Breast epithelium (tissue), 4 donors: ENCODE data around the gene LGR4. TPM values are rescaled to one million over a fixed set of nuclear protein-coding genes. Genes with fewer than 3 reads are reported as not detected.

Experiments
- DNase-seq, 2 donors: peaks; one replicate each; pipeline ENCODE4 v3.0.0-alpha.2; 2019; ENCODE audit warnings: low spot score in 2 of 2
- H3K27ac ChIP-seq, 2 donors: fragments of 200-600 bp; sonication (generic) in 1 of 2; one replicate each; pipeline ENCODE4 v1.5.1; 2016 to 2019; ENCODE audit warnings: mild to moderate bottlenecking in 1 of 2
- H3K27me3 ChIP-seq, 2 donors: fragments of 200-600 bp; sonication (generic) in 1 of 2; one replicate each; pipeline versions ENCODE4 v1.5.1 to v1.6.0; 2017 to 2019; ENCODE audit warnings: control low read depth in 1 of 2, mild to moderate bottlenecking in 1 of 2
- H3K36me3 ChIP-seq: fragments of 200-600 bp; one replicate; pipeline ENCODE4 v1.5.1; 2019
- H3K4me1 ChIP-seq, 2 donors: fragments of 200-600 bp; sonication (generic); one replicate each; pipeline ENCODE4 v1.5.1; 2016 to 2019; ENCODE audit warnings: control low read depth in 1 of 2
- H3K4me3 ChIP-seq, 3 donors: fragments of 200-600 bp; sonication (generic); 1 replicate in 2 of 3; 2 replicates in 1 of 3; pipeline ENCODE4 v1.5.1; 2016 to 2019; ENCODE audit warnings: mild to moderate bottlenecking in 3 of 3, moderate library complexity in 2 of 3
- H3K9me3 ChIP-seq, 2 donors: fragments of 200-600 bp; sonication (generic) in 1 of 2; one replicate each; pipeline ENCODE4 v1.5.1; 2016 to 2019; ENCODE audit warnings: control low read depth in 1 of 2
- CTCF ChIP-seq, 3 donors: fragments of 450-650 bp; IDR thresholded peaks; one replicate each; pipeline ENCODE4 v1.5.1; 2016 to 2017; ENCODE audit warnings: antibody characterized with exemption in 3 of 3, mild to moderate bottlenecking in 3 of 3, moderate library complexity in 3 of 3
- POLR2A ChIP-seq: fragments of 450-650 bp; IDR thresholded peaks from one replicate; pipeline ENCODE4 v1.6.1; 2016; ENCODE audit warnings: antibody characterized with exemption, mild to moderate bottlenecking, moderate library complexity
- POLR2AphosphoS5 ChIP-seq, 3 donors: sonication (generic); formaldehyde crosslinking; IDR thresholded peaks; one replicate each; pipeline ENCODE4 v1.6.1; 2017; ENCODE audit warnings: antibody characterized with exemption in 3 of 3
- intact Hi-C: fragments of 100-400 bp; cut with DNase I; formaldehyde crosslinking; loops from one replicate; pipeline ENCODE4 v1.15.1; 2023; ENCODE audit warnings: low total_unique reads
- total RNA-seq, 3 donors: library from RNA; depleted of rRNA; stranded (reverse); fragments of >200 nt; gene quantifications; one replicate each; pipeline ENCODE4 v1.1.0, GENCODE V29; 2016

The LGR4 gene
- total RNA-seq, 3 donors from 2014 or later: 28.5 to 93.7 (median 34.2) TPM

GRCh38 chr11:27506200-27507182, 33.9 kb upstream of the LGR4 start, which contains the start of gene LIN7C:
LIN7C (minus strand) TSS chr11:27506769; CDS start chr11:27506752, 17 bp downstream.
- H3K27ac ChIP-seq: peak within 1 kb of the TSS; percentile 95 to 96
- TF ChIP-seq POLR2A: peak; percentile 87
- peak in 1 of 3 donors; percentile 15 for TF ChIP-seq CTCF (IDR thresholded peaks at IDR 0.05)
- peak; percentile 79 to 98 (median 89) for TF ChIP-seq POLR2AphosphoS5 (IDR thresholded peaks at IDR 0.05)
- H3K27me3 ChIP-seq: no peaks in the 10 kb centered on the region
- no peaks in the 10 kb centered on the region for H3K9me3 ChIP-seq
- H3K36me3 ChIP-seq: no peaks in the 10 kb centered on the region
- peak; percentile 97 for DNase-seq
- intact Hi-C loops: no loop called here
- H3K4me3 ChIP-seq: peak within 1 kb of the TSS; percentile 85 to 92 (median 89)
- no peaks in the 10 kb centered on the region for H3K4me1 ChIP-seq

GRCh38 chr11:27505781-27506180, 33.2 kb upstream of the LGR4 start:
- TF ChIP-seq CTCF (IDR thresholded peaks at IDR 0.05): no peak
- no peak for TF ChIP-seq POLR2A
- TF ChIP-seq POLR2AphosphoS5 (IDR thresholded peaks at IDR 0.05): no peak
- Histone ChIP-seq H3K27me3 (no peaks in the 10 kb centered on the region), H3K4me1 (no peaks in the 10 kb centered on the region), H3K36me3 (no peaks in the 10 kb centered on the region), H3K9me3 (no peaks in the 10 kb centered on the region), H3K27ac (peak overlapping the region; percentile 95 to 96), H3K4me3 (peak overlapping the region; percentile 85 to 92 (median 89))
- no peak for DNase-seq
- intact Hi-C loops: no loop called here

DNA sequence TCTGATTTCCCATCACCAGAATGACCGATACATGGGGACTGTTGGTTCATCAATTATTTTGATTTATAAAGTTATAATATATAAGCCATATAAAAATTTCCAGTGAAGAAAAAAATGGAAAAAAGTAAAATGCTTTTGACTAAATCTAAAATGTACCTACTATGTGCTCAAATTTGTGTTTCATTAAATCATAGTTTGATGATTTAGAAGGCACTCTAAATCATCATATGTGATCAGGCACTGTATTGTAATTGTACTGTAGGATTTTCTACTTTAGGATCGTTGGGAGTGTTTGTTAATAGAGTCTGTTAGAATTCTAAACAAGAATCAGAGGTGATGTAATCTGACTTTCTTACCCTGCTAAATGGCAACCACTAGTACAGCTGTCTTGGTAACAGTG, 31.6 kb upstream of the LGR4 start:
- Histone ChIP-seq H3K27ac (no peak overlapping the region), H3K4me1 (no peaks in the 10 kb centered on the region)
- intact Hi-C loops: no loop called here

GRCh38 chr11:27501100-27501499, 28.5 kb upstream of the LGR4 start:
- TF ChIP-seq CTCF (IDR thresholded peaks at IDR 0.05) (no peak), POLR2AphosphoS5 (IDR thresholded peaks at IDR 0.05) (no peak), POLR2A (no peak)
- Histone ChIP-seq H3K4me3 (no peak overlapping the region), H3K36me3 (no peaks in the 10 kb centered on the region), H3K27ac (no peak overlapping the region), H3K4me1 (peaks cover 0 to 6% of the 10 kb centered on the region in 2 donors), H3K27me3 (no peaks in the 10 kb centered on the region), H3K9me3 (no peaks in the 10 kb centered on the region)
- no peak for DNase-seq
- intact Hi-C loops: no loop called here

More for the DNA sequence above, 31.6 kb upstream of the LGR4 start:
- no peak overlapping the region for H3K4me3 ChIP-seq
- no peak for DNase-seq
- H3K36me3 ChIP-seq: no peaks in the 10 kb centered on the region
- TF ChIP-seq POLR2AphosphoS5 (IDR thresholded peaks at IDR 0.05) (no peak), CTCF (IDR thresholded peaks at IDR 0.05) (no peak), POLR2A (no peak)
- no peaks in the 10 kb centered on the region for H3K9me3 ChIP-seq
- H3K27me3 ChIP-seq: no peaks in the 10 kb centered on the region

DNA sequence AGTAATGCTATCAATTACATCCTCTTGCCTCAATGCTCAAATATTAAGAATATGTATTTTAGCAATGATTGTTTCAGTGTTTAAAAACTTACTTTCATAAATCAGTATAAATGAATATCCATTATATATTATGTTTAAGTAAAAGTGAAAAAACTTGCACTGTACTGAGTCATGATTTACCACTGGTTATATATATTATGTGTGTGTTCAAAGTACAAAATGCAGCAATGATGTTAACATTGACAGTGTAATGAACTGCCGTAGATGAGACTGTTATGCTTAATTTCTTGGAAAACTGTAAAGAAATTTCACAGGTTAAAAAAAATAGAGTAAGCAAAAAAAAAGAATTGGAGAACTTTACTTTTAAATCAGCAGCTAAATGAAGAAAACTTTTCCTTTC, 25.3 kb upstream of the LGR4 start:
- Histone ChIP-seq H3K36me3 (no peaks in the 10 kb centered on the region), H3K4me1 (peaks cover 0 to 12% of the 10 kb centered on the region in 2 donors), H3K27me3 (no peaks in the 10 kb centered on the region), H3K9me3 (no peaks in the 10 kb centered on the region), H3K27ac (no peak overlapping the region), H3K4me3 (no peak overlapping the region)
- TF ChIP-seq POLR2A: no peak
- TF ChIP-seq CTCF (IDR thresholded peaks at IDR 0.05): no peak
- no peak for TF ChIP-seq POLR2AphosphoS5 (IDR thresholded peaks at IDR 0.05)
- intact Hi-C loops: no loop called here
- no peak for DNase-seq
